H1 (cell line): ENCODE data around the gene RABGGTA. TPM values are rescaled to one million over a fixed set of nuclear protein-coding genes. Genes with fewer than 3 reads are reported as not detected.
A peak's percentile ranks its signal among the peaks of the same experiment; 100 is the strongest.

Experiments used
- CTCF ChIA-PET: fragments of 300-600 bp; sonication (Branson Sonifier 250); formaldehyde crosslinking; loops from one replicate; lab custom pipeline; 2021; ENCODE audit not compliant: partially characterized antibody; lab: Charles Lee
- POLR2A ChIA-PET: fragments of 300-600 bp; sonication (Branson Sonifier 250); formaldehyde crosslinking; loops from one replicate; lab custom pipeline; 2021; ENCODE audit warnings: inconsistent platforms; ENCODE audit not compliant: partially characterized antibody; lab: Charles Lee
- DNase-seq, 2 experiments: peaks; one replicate each; pipeline versions ENCODE4 v3.0.0 to v3.0.0-alpha.2; 2010 to 2022; ENCODE audit warnings: low spot score in 2 of 2, low read depth in 1 of 2, mixed read lengths in 1 of 2
- FAIRE-seq: peaks from 2 replicates; lab custom pipeline; 2011; peaks lifted over from hg19 to GRCh38; lab: Jason Lieb, UNC
- H2AFZ ChIP-seq: 2 replicates; pipeline ENCODE4 v1.8.1; 2012; ENCODE audit warnings: low read length, inconsistent platforms
- H2AK5ac ChIP-seq: 2 replicates; pipeline ENCODE4 v1.6.1; 2013; ENCODE audit warnings: low read depth, low read length
- H2BK120ac ChIP-seq: replicated peaks from 2 replicates; pipeline ENCODE3; 2013; ENCODE audit warnings: low read depth, low read length, inconsistent platforms
- H2BK12ac ChIP-seq: 2 replicates; pipeline ENCODE4 v1.6.1; 2013; ENCODE audit warnings: low read depth, low read length
- H2BK15ac ChIP-seq: 2 replicates; pipeline ENCODE4 v1.6.1; 2013; ENCODE audit warnings: low read length
- H2BK20ac ChIP-seq: 2 replicates; pipeline ENCODE4 v1.6.1; 2013; ENCODE audit warnings: low read length
- H2BK5ac ChIP-seq: 2 replicates; pipeline ENCODE4 v1.6.1; 2013; ENCODE audit warnings: low read depth, low read length
- H3K14ac ChIP-seq: 2 replicates; pipeline ENCODE4 v1.6.1; 2013; ENCODE audit warnings: inconsistent platforms; ENCODE audit not compliant: insufficient read length
- H3K18ac ChIP-seq: 2 replicates; pipeline ENCODE4 v1.6.1; 2013; ENCODE audit warnings: low read length; ENCODE audit errors: extremely low read depth
- H3K23ac ChIP-seq: 2 replicates; pipeline ENCODE4 v1.6.1; 2013; ENCODE audit warnings: inconsistent platforms; ENCODE audit not compliant: insufficient read length
- H3K23me2 ChIP-seq: 2 replicates; pipeline ENCODE4 v1.6.1; 2013; ENCODE audit warnings: low read depth, low read length
- H3K27ac ChIP-seq: 2 replicates; pipeline ENCODE4 v1.6.1; 2011; ENCODE audit warnings: low read depth, low read length, inconsistent platforms
- H3K27me3 ChIP-seq, 4 experiments: replicated peaks in 1 of 4; 1 replicate in 1 of 4; 2 replicates in 3 of 4; pipeline versions ENCODE4 v1.6.1 to v1.8.1; 2011 to 2013; ENCODE audit warnings: low read length in 3 of 4, mild to moderate bottlenecking in 3 of 4, inconsistent platforms in 2 of 4, mixed read lengths in 2 of 4, moderate library complexity in 1 of 4; ENCODE audit not compliant: control insufficient read depth in 3 of 4, insufficient read depth in 3 of 4; ENCODE audit errors: extremely low read depth in 1 of 4
- H3K36me3 ChIP-seq, 4 experiments: 2 replicates each; pipeline versions ENCODE4 v1.6.1 to v1.8.1; 2011 to 2013; ENCODE audit warnings: mild to moderate bottlenecking in 4 of 4, low read length in 3 of 4, moderate library complexity in 2 of 4, control low read depth in 1 of 4, inconsistent platforms in 1 of 4; ENCODE audit not compliant: insufficient read depth in 4 of 4, control insufficient read depth in 2 of 4
- H3K4ac ChIP-seq: replicated peaks from 2 replicates; pipeline ENCODE3; 2013; ENCODE audit warnings: low read length, low read depth, mixed read lengths, inconsistent platforms; ENCODE audit not compliant: insufficient read length
- H3K4me1 ChIP-seq, 4 experiments: replicated peaks in 1 of 4; 1 replicate in 1 of 4; 2 replicates in 3 of 4; pipeline versions ENCODE4 v1.6.1 to v1.8.1; 2011 to 2013; ENCODE audit warnings: low read length in 3 of 4, inconsistent platforms in 2 of 4, mixed read lengths in 1 of 4; ENCODE audit not compliant: insufficient read depth in 4 of 4, control insufficient read depth in 3 of 4
- H3K4me2 ChIP-seq, 2 experiments: 2 replicates each; pipeline versions ENCODE4 v1.6.1 to v1.8.1; 2011 to 2013; ENCODE audit warnings: low read depth in 2 of 2, low read length in 2 of 2, control low read depth in 1 of 2, inconsistent platforms in 1 of 2, mild to moderate bottlenecking in 1 of 2; ENCODE audit not compliant: insufficient read depth in 1 of 2
- H3K4me3 ChIP-seq, 4 experiments: fragments of 200-600, 300-600 bp in 1 of 4; sonication (generic), shearing (Covaris generic), sonication (Bioruptor Twin) in 1 of 4; 2 replicates each; pipeline versions ENCODE4 v1.5.1 to v1.8.1; 2011 to 2016; ENCODE audit warnings: low read length in 4 of 4, low read depth in 3 of 4, control low read depth in 2 of 4, inconsistent platforms in 2 of 4, mild to moderate bottlenecking in 2 of 4, mixed read lengths in 1 of 4, moderate library complexity in 1 of 4; ENCODE audit not compliant: insufficient read depth in 2 of 4; ENCODE audit errors: extremely low read depth in 1 of 4
- H3K56ac ChIP-seq: replicated peaks from 2 replicates; pipeline ENCODE3; 2013; ENCODE audit warnings: low read depth, mild to moderate bottlenecking, mixed read lengths, low read length, inconsistent platforms; ENCODE audit not compliant: insufficient read length
- H3K79me1 ChIP-seq: 2 replicates; pipeline ENCODE4 v1.6.1; 2013; ENCODE audit warnings: low read depth, low read length, control low read depth
- H3K79me2 ChIP-seq, 2 experiments: 2 replicates each; pipeline versions ENCODE4 v1.6.1 to v1.8.1; 2012 to 2013; ENCODE audit warnings: low read length in 2 of 2, mild to moderate bottlenecking in 2 of 2, inconsistent platforms in 1 of 2; ENCODE audit not compliant: insufficient read depth in 2 of 2, control insufficient read depth in 1 of 2
- H3K9ac ChIP-seq, 4 experiments: replicated peaks in 1 of 4; 1 replicate in 1 of 4; 2 replicates in 3 of 4; pipeline versions ENCODE4 v1.6.1 to v1.8.1; 2011 to 2013; ENCODE audit warnings: low read depth in 3 of 4, low read length in 3 of 4, control low read depth in 2 of 4, mild to moderate bottlenecking in 2 of 4, moderate library complexity in 2 of 4, inconsistent platforms in 1 of 4; ENCODE audit errors: extremely low read depth in 1 of 4
- H3K9me3 ChIP-seq, 2 experiments: 2 replicates each; pipeline versions ENCODE4 v1.6.1 to v1.8.1; 2012 to 2013; ENCODE audit warnings: mild to moderate bottlenecking in 2 of 2, moderate library complexity in 2 of 2, control low read depth in 1 of 2, inconsistent platforms in 1 of 2, low read depth in 1 of 2, low read length in 1 of 2, mixed read lengths in 1 of 2; ENCODE audit not compliant: insufficient read depth in 2 of 2
- H4K20me1 ChIP-seq, 2 experiments: replicated peaks in 1 of 2; 2 replicates each; pipeline versions ENCODE3 to v1.8.1; 2011 to 2013; ENCODE audit warnings: inconsistent platforms in 2 of 2, low read length in 2 of 2, mild to moderate bottlenecking in 1 of 2; ENCODE audit not compliant: insufficient read depth in 2 of 2, control insufficient read depth in 1 of 2
- H4K5ac ChIP-seq: 2 replicates; pipeline ENCODE4 v1.6.1; 2013; ENCODE audit warnings: low read length, low read depth, mixed read lengths, inconsistent platforms; ENCODE audit not compliant: insufficient read length
- H4K8ac ChIP-seq: 2 replicates; pipeline ENCODE4 v1.8.0; 2013; ENCODE audit warnings: mild to moderate bottlenecking, moderate library complexity, low read length, inconsistent platforms; ENCODE audit not compliant: insufficient read depth; ENCODE audit errors: extremely low read depth
- H4K91ac ChIP-seq: replicated peaks from 2 replicates; pipeline ENCODE3; 2013; ENCODE audit warnings: low read length, mixed read lengths, inconsistent platforms; ENCODE audit not compliant: insufficient read length
- JUND ChIP-seq: IDR thresholded peaks from 2 replicates; pipeline ENCODE4 v1.6.1; 2011; ENCODE audit warnings: mild to moderate bottlenecking, improper control_type of control experiment, low read length
- TBP ChIP-seq: IDR thresholded peaks from 2 replicates; pipeline ENCODE4 v1.6.1; 2011; ENCODE audit warnings: low read depth, low read length, improper control_type of control experiment
- WGBS, 2 experiments: shearing (Covaris generic) in 1 of 2; methylation state at CpG; one replicate each; pipeline versions ENCODE4 v1.1.6 to v1.1.7; 2013 to 2015; ENCODE audit warnings: low lambda C conversion rate in 2 of 2, mixed read lengths in 2 of 2, inconsistent platforms in 1 of 2, low coverage in 1 of 2, missing lambda C conversion rate in 1 of 2; ENCODE audit not compliant: insufficient replicate concordance in 2 of 2, insufficient coverage in 1 of 2, insufficient read length in 1 of 2; ENCODE audit errors: extremely low coverage in 1 of 2, missing lambda C conversion rate in 1 of 2; 5-methylcytosine and 5-hydroxymethylcytosine counted together
- polyA plus RNA-seq, 7 experiments: library from polyadenylated mRNA; depleted of rRNA in 3 of 7; stranded (reverse) in 5 of 7; unstranded in 2 of 7; fragments of >200 nt in 5 of 7; fragments of 200-250 nt in 2 of 7; gene quantifications; 1 replicate in 5 of 7; 2 replicates in 1 of 7; 4 replicates in 1 of 7; pipeline versions ENCODE4 v1.2.1 to v1.2.3, GENCODE V29; 2011 to 2013; ENCODE audit warnings: missing spikeins in 2 of 7, mixed read lengths in 2 of 7
- total RNA-seq: library from RNA; stranded (reverse); fragmentation: NEBNext Ultra II Directional; extraction: Animal tissue kit (Norgen Biotek cat#: 25700); gene quantifications from 2 replicates; pipeline ENCODE4 v1.2.1, GENCODE V29; 2021

The RABGGTA gene
- total and polyA plus RNA-seq, 2 of the 8 experiments (the other 6 are each of a cell fraction or from before 2014, with no cell fraction given) = 16.0 to 49.8 TPM

- CTCF ChIA-PET = interaction anchor here (0.6 to 9.4 kb wide), 31 partner anchors 10 to 240 kb away, joined by 3 to 163 read pairs (median 6); partner anchors contain the start of genes CIDEB, DHRS1, GMPR2 and IRF9
- Histone ChIP-seq H4K91ac (no peak overlapping the region), H3K4me1 (peaks cover 0 to 5% (median 2%) of the 10 kb centered on the region in 4 experiments; a peak in 4 of 7 replicates), H2BK5ac (0 out of 2 replicates have a peak overlapping the region, but pooled peaks have one; percentile 26), H3K27ac (no peak overlapping the region), H3K23ac (no peak overlapping the region), H3K23me2 (peaks cover 8% of the 10 kb centered on the region; the same call in 1 of the 2 replicates), H4K20me1 (peaks cover 3 to 10% of the 10 kb centered on the region in 2 experiments), H2BK15ac (0 out of 2 replicates have a peak overlapping the region, but pooled peaks have one; percentile 2), H4K8ac (no peak overlapping the region), H2AK5ac (no peak overlapping the region), H3K56ac (no peak overlapping the region), H3K79me2 (no peaks in the 10 kb centered on the region; a peak in 2 of 4 replicates), H3K27me3 (no peaks in the 10 kb centered on the region), H2AFZ (no peak overlapping the region), H2BK20ac (no peak overlapping the region)
- 92% methylated on average over 8 of the region's 10 CpGs; no CpG with 5 or more reads in 1 of the 2 experiments for WGBS, 2 experiments
- no peak for DNase-seq
- no peak for FAIRE-seq
- TF ChIP-seq JUND (peak; percentile 39; the same call in 1 of the 2 replicates), TBP (no peak)
- TF ChIP-seq, all 59 proteins: peak for 1
- H3K4ac ChIP-seq = no peak overlapping the region
- H3K36me3 ChIP-seq = peaks cover 11 to 25% (median 22%) of the 10 kb centered on the region in 4 experiments
- H3K4me3 ChIP-seq = peak overlapping the region; percentile 80 to 97 (median 92); a peak in 6 of 8 replicates
- H3K18ac ChIP-seq = no peak overlapping the region
- no peaks in the 10 kb centered on the region for H3K9me3 ChIP-seq
- POLR2A ChIA-PET = interaction anchor here (0.6 to 3.7 kb wide), 20 partner anchors 9 to 192 kb away, joined by 3 to 50 read pairs (median 4); partner anchors contain the start of genes CIDEB, DHRS1, IRF9 and NOP9
- H2BK12ac ChIP-seq = peak overlapping the region; percentile 69; the same call in 1 of the 2 replicates
- peak overlapping the region; percentile 84 to 87 for H3K4me2 ChIP-seq
- H3K14ac ChIP-seq = no peak overlapping the region
- no peak overlapping the region for H2BK120ac ChIP-seq
- H3K9ac ChIP-seq = peak overlapping the region in 1 of 4 experiments; percentile 15; a peak in 2 of 7 replicates
- H3K79me1 ChIP-seq = no peaks in the 10 kb centered on the region; the same call in 1 of the 2 replicates
- peak overlapping the region; percentile 21 for H4K5ac ChIP-seq
These were observed 28.0 kb downstream of the RABGGTA start for GRCh38 chr14:24243336-24243836.
